DMS153 treated with DMSO at 0.1 percent for 48 hours (cell line): Measurements from ENCODE around the gene PRKACA.
A peak's percentile ranks its signal among the peaks of the same experiment; 100 is the strongest.
"Not testable (repeated sequence)": the region's sequence is repeated elsewhere in the genome, so short reads cannot be mapped to it uniquely, and the experiment has no call there.

Experiments used
- DNase-seq: peaks from one replicate; lab custom pipeline; 2025; ENCODE audit not compliant: unreplicated experiment; lab: John Stamatoyannopoulos, UW

The PRKACA gene

GRCh38 chr19:14148751-14149410, 31.3 kb upstream of the PRKACA start:
- no peak for DNase-seq

- peak; percentile 20 for DNase-seq
These were observed 30.4 kb upstream of the PRKACA start for GRCh38 chr19:14147797-14148605.

- no peak for DNase-seq
These were observed 29.2 kb upstream of the PRKACA start for GRCh38 chr19:14146789-14147216.

- DNase-seq = not testable (repeated sequence)
These were observed 28.6 kb upstream of the PRKACA start for GRCh38 chr19:14146169-14146568.

GRCh38 chr19:14145381-14145780, 27.8 kb upstream of the PRKACA start:
- no peak for DNase-seq

GRCh38 chr19:14142262-14143190, 25.0 kb upstream of the PRKACA start:
- DNase-seq = no peak

GRCh38 chr19:14141041-14141440, 23.5 kb upstream of the PRKACA start:
- DNase-seq = no peak

- DNase-seq = no peak
These were observed 22.4 kb upstream of the PRKACA start for GRCh38 chr19:14139944-14140343.

GRCh38 chr19:14138576-14139265, 21.2 kb upstream of the PRKACA start:
- no peak for DNase-seq

GRCh38 chr19:14136509-14137281, 19.1 kb upstream of the PRKACA start, which contains the start of gene ASF1B:
Gene ASF1B, minus strand, starts transcription at chr19:14136589. Its CDS starts 133 bp downstream, at chr19:14136456.
- peak; percentile 100 for DNase-seq

- DNase-seq = no peak
These were observed 18.5 kb upstream of the PRKACA start for GRCh38 chr19:14135985-14136508.

- no peak for DNase-seq
These were observed 17.8 kb upstream of the PRKACA start for GRCh38 chr19:14135355-14135754.

- no peak for DNase-seq
These were observed 10.5 kb upstream of the PRKACA start for GRCh38 chr19:14127929-14128509.

- DNase-seq = no peak
These were observed 9.6 kb upstream of the PRKACA start for GRCh38 chr19:14127176-14127575.

- no peak for DNase-seq
These were observed 5.4 kb upstream of the PRKACA start for GRCh38 chr19:14122924-14123323.

- DNase-seq = no peak
These were observed 2.9 kb upstream of the PRKACA start for GRCh38 chr19:14120497-14120780.

- no peak for DNase-seq
These were observed 2.3 kb upstream of the PRKACA start for GRCh38 chr19:14119644-14120496.

- no peak for DNase-seq
These were observed 1.6 kb upstream of the PRKACA start for GRCh38 chr19:14119146-14119545.
